ENCODE data around the gene NAT9. TPM values are rescaled to one million over a fixed set of nuclear protein-coding genes. Genes with fewer than 3 reads are reported as not detected.

Gene NAT9
- total and polyA plus RNA-seq, 2 of the 4 experiments (the other 2 are of a cell fraction): 48.9 to 62.0 TPM

DNA sequence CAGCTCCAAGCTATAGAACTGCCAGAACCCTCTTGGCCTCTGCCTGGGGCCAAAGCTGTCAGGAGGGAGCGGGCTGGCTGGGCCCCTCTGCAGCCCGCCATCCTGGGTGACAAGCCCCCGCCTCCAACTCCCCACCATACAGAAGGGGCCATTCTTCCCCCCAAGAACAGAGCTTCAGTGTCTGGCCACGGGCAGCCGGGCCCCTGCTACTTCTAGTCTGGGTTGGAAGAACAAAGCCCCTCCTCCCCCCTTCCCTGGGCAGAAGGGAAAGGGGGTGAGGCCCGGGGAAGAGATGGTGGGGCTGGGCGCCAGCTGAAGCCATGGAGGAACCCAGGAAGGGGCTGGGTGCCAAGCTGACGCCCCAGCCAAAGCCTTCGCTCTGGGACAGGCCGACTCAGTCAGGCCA, 9.0 kb downstream of the NAT9 start:
- H3K4me1 ChIP-seq (ENCODE audit: control insufficient read depth, insufficient read depth, low read length): peaks cover 16% of the 10 kb centered on the region
- ChIA-PET POLR2A (ENCODE audit: unreplicated experiment) (no interaction called here), CTCF (no interaction called here)
- H3K4me2 ChIP-seq (ENCODE audit: low read depth, low read length): no peak overlapping the region
- H3K56ac ChIP-seq (ENCODE audit: extremely low read depth, insufficient read depth, low read length): no peak overlapping the region
- peaks cover 17% of the 10 kb centered on the region for H3K36me3 ChIP-seq (ENCODE audit: control insufficient read depth, insufficient read depth, low read length)
- H3K9ac ChIP-seq (ENCODE audit: low read depth, low read length): no peak overlapping the region
- H4K8ac ChIP-seq (ENCODE audit: low read depth in 2 of 2, low read length in 2 of 2): no peak overlapping the region
- no peaks in the 10 kb centered on the region for H3K27me3 ChIP-seq (ENCODE audit: control insufficient read depth, insufficient read depth, low read length)
- no peak for ATAC-seq (ENCODE audit: low read depth)
- no peak overlapping the region for H3K4ac ChIP-seq (ENCODE audit: low read depth, low read length)
- H2BK20ac ChIP-seq (ENCODE audit: low read depth, low read length): no peak overlapping the region
- H4K91ac ChIP-seq (ENCODE audit: insufficient read depth, low read depth, low read length): no peak overlapping the region
- BruUV-seq (replicated peaks): no TSS peak
- intact Hi-C loops (cut with micrococcal nuclease): loop anchor here (2.0 kb wide), 1 partner anchor 18 kb away; the partner anchor contains the start of gene NHERF1
- H3K23ac ChIP-seq (ENCODE audit: low read depth, low read length): no peak overlapping the region
- no peak overlapping the region for H2AK9ac ChIP-seq (replicated peaks; ENCODE audit: low read depth, low read length, poor library complexity)
- no peak for DNase-seq
- H3K9me3 ChIP-seq (ENCODE audit: control insufficient read depth, insufficient read depth, low read length): no peaks in the 10 kb centered on the region
- no CpG with 5 or more reads among the region's 10 CpGs for WGBS, 2 experiments (ENCODE audit: extremely low coverage in 2 of 2, insufficient read length in 1 of 2)
- H3K4me3 ChIP-seq (ENCODE audit: insufficient read depth, low read depth, low read length): no peak overlapping the region
- no peak overlapping the region for H2AK5ac ChIP-seq (ENCODE audit: low read depth, low read length)
- no peak overlapping the region for H3K14ac ChIP-seq (replicated peaks; ENCODE audit: low read depth, low read length)
- no peak overlapping the region for H4K5ac ChIP-seq (ENCODE audit: low read depth, low read length)
- peaks cover 9% of the 10 kb centered on the region; the same call in 1 of the 2 replicates for H3K9me1 ChIP-seq (ENCODE audit: insufficient read depth, low read length)
- no peaks in the 10 kb centered on the region; the same call in 1 of the 2 replicates for H4K20me1 ChIP-seq (ENCODE audit: insufficient read depth, low read length)
- H2BK15ac ChIP-seq (ENCODE audit: low read depth, low read length): no peak overlapping the region
- H3K79me1 ChIP-seq (ENCODE audit: low read depth in 1 of 2, low read length in 2 of 2): 0 out of 4 replicates have a peak, but pooled peaks cover under 1 to 3% of the 10 kb centered on the region in 2 experiments
- dilution Hi-C loops (cut with HindIII; ENCODE audit: low sequenced_read_pairs, unreplicated experiment): no loop called here
- no peak overlapping the region for H2AFZ ChIP-seq (replicated peaks; ENCODE audit: low read length, poor library complexity)
- no peak overlapping the region for H2BK120ac ChIP-seq (ENCODE audit: low read depth, low read length)
- H2BK5ac ChIP-seq (ENCODE audit: low read depth, low read length, poor library complexity, severe bottlenecking): no peak overlapping the region
- no peak for TF ChIP-seq POLR2A (IDR thresholded peaks at IDR 0.05; ENCODE audit: low read depth, low read length)
- TF ChIP-seq MXI1 (IDR thresholded peaks at IDR 0.05; ENCODE audit: borderline replicate concordance, low read depth, low read length): no peak
- no peak for TF ChIP-seq CEBPB (IDR thresholded peaks at IDR 0.05; ENCODE audit: low read depth, low read length)
- no peak for TF ChIP-seq RFX5 (IDR thresholded peaks at IDR 0.05; ENCODE audit: low read depth, low read length)
- TF ChIP-seq MAZ (IDR thresholded peaks at IDR 0.05; ENCODE audit: borderline replicate concordance, low read depth, low read length): no peak
- TF ChIP-seq NFE2L2 (IDR thresholded peaks at IDR 0.05; ENCODE audit: low read depth, low read length): no peak
- TF ChIP-seq, protein P1, sequence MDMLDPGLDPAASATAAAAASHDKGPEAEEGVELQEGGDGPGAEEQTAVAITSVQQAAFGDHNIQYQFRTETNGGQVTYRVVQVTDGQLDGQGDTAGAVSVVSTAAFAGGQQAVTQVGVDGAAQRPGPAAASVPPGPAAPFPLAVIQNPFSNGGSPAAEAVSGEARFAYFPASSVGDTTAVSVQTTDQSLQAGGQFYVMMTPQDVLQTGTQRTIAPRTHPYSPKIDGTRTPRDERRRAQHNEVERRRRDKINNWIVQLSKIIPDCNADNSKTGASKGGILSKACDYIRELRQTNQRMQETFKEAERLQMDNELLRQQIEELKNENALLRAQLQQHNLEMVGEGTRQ (IDR thresholded peaks at IDR 0.05; ENCODE audit: low read depth, low read length): no peak
- TF ChIP-seq BHLHE40 (IDR thresholded peaks at IDR 0.05; ENCODE audit: low read depth, low read length): no peak
- H3K27ac ChIP-seq (ENCODE audit: insufficient read depth, low read length): no peak overlapping the region
- no peak overlapping the region for H3K18ac ChIP-seq (ENCODE audit: low read depth, low read length)
- in situ Hi-C loops (cut with MboI; ENCODE audit: low sequenced_read_pairs): no loop called here

Measured in IMR-90 (cell line).